GM12878 (cell line): ENCODE data around the gene MSH5. TPM values are rescaled to one million over a fixed set of nuclear protein-coding genes. Genes with fewer than 3 reads are reported as not detected.

Source experiments
- ATAC-seq: fragments of 200-7000 bp; cut with Tn5 transposase; 3 replicates; pipeline ENCODE4 v1.9.1; 2020; ENCODE audit warnings: mild to moderate bottlenecking, moderate library complexity
- BruUV-seq: library from RNA; stranded (reverse); fragments of 400-500 nt; replicated peaks from 2 replicates; lab custom pipeline; 2021; lab: Mats Ljungman, UMichigan
- CTCF ChIA-PET: fragments of 300-600 bp; sonication (Branson Sonifier 250); formaldehyde crosslinking; extraction: SDS; loops from one replicate; lab custom pipeline; 2021; ENCODE audit warnings: inconsistent platforms; lab: Yijun Ruan, JAX
- POLR2A ChIA-PET: fragments of 350-600 bp; formaldehyde crosslinking; extraction: SDS; loops from one replicate; lab custom pipeline; 2021; ENCODE audit warnings: inconsistent platforms; lab: Charles Lee
- RAD21 ChIA-PET: fragments of 300-600 bp; sonication (Branson Sonifier 250); formaldehyde crosslinking; loops from one replicate; lab custom pipeline; 2023; ENCODE audit warnings: antibody characterized with exemption; ENCODE audit not compliant: unreplicated experiment; lab: Charles Lee
- SMC1A ChIA-PET: fragments of 300-600 bp; sonication (Branson Sonifier 250); formaldehyde crosslinking; loops from one replicate; lab custom pipeline; 2023; ENCODE audit not compliant: unreplicated experiment, uncharacterized antibody; lab: Charles Lee
- DNase-seq: peaks from one replicate; pipeline ENCODE4 v3.0.0-alpha.2; 2011; ENCODE audit warnings: low read depth, low spot score
- FAIRE-seq: peaks from 3 replicates; lab custom pipeline; 2011; peaks lifted over from hg19 to GRCh38; lab: Jason Lieb, UNC
- H2AFZ ChIP-seq: 2 replicates; pipeline ENCODE4 v1.6.0; 2011; ENCODE audit warnings: low read depth, low read length, control low read depth; ENCODE audit not compliant: control insufficient read depth
- H3K27ac ChIP-seq: 2 replicates; pipeline ENCODE4 v1.5.1; 2011; ENCODE audit warnings: control low read depth; ENCODE audit not compliant: control insufficient read depth, insufficient read depth
- H3K27me3 ChIP-seq, 2 experiments: replicated peaks in 1 of 2; 2 replicates each; pipeline versions ENCODE4 v1.6.0 to v1.6.1; 2011; ENCODE audit warnings: low read length in 1 of 2; ENCODE audit not compliant: control insufficient read depth in 2 of 2, insufficient read depth in 2 of 2
- H3K36me3 ChIP-seq, 2 experiments: 2 replicates each; pipeline ENCODE4 v1.5.1; 2011; ENCODE audit warnings: low read length in 1 of 2; ENCODE audit not compliant: control insufficient read depth in 2 of 2, insufficient read depth in 2 of 2
- H3K4me1 ChIP-seq: 2 replicates; pipeline ENCODE4 v1.6.1; 2011; ENCODE audit warnings: mild to moderate bottlenecking, low read length, moderate library complexity, mixed read lengths; ENCODE audit not compliant: control insufficient read depth, insufficient read depth
- H3K4me2 ChIP-seq: 2 replicates; pipeline ENCODE4 v1.6.0; 2011; ENCODE audit warnings: control low read depth; ENCODE audit not compliant: control insufficient read depth, insufficient read depth
- H3K4me3 ChIP-seq: fragments of 200-600 bp; sonication (generic); 2 replicates; pipeline ENCODE4 v1.5.1; 2016
- H3K79me2 ChIP-seq: 2 replicates; pipeline ENCODE4 v1.6.0; 2011; ENCODE audit warnings: low read length; ENCODE audit not compliant: control insufficient read depth, insufficient read depth
- H3K9ac ChIP-seq: 2 replicates; pipeline ENCODE4 v1.8.0; 2011; ENCODE audit warnings: low read length, control low read depth, mixed read lengths; ENCODE audit not compliant: control insufficient read depth, insufficient read depth
- H3K9me3 ChIP-seq: replicated peaks from 3 replicates; pipeline ENCODE4 v1.5.1; 2011; ENCODE audit warnings: mild to moderate bottlenecking, low read length; ENCODE audit not compliant: control insufficient read depth, insufficient read depth
- H4K20me1 ChIP-seq: 2 replicates; pipeline ENCODE4 v1.6.0; 2011; ENCODE audit not compliant: control insufficient read depth, insufficient read depth
- ATF7 ChIP-seq: fragments of 450-650 bp; IDR thresholded peaks from 2 replicates; pipeline ENCODE4 v1.6.1; 2016; ENCODE audit warnings: low read depth, mild to moderate bottlenecking
- BHLHE40 ChIP-seq, 2 experiments: fragments of 450-650 bp in 1 of 2; IDR thresholded peaks; 2 replicates each; pipeline ENCODE4 v1.6.1; 2011 to 2017; ENCODE audit warnings: low read depth in 2 of 2, borderline replicate concordance in 1 of 2, improper control_type of control experiment in 1 of 2, low read length in 1 of 2, mild to moderate bottlenecking in 1 of 2
- DPF2 ChIP-seq: fragments of 450-650 bp; IDR thresholded peaks from 2 replicates; pipeline ENCODE4 v1.6.1; 2017; ENCODE audit warnings: mild to moderate bottlenecking
- EED ChIP-seq: sonication (generic); IDR thresholded peaks from 2 replicates; pipeline ENCODE4 v1.6.1; 2016; ENCODE audit warnings: antibody characterized with exemption, low read depth
- KDM1A ChIP-seq: fragments of 200-600 bp; sonication (generic); IDR thresholded peaks from 2 replicates; pipeline ENCODE4 v1.6.1; 2016; ENCODE audit warnings: borderline replicate concordance
- PML ChIP-seq: IDR thresholded peaks from 2 replicates; pipeline ENCODE4 v1.6.1; 2012; ENCODE audit warnings: low read length, inconsistent platforms
- RAD51 ChIP-seq: fragments of 450-650 bp; IDR thresholded peaks from 2 replicates; pipeline ENCODE4 v1.6.1; 2016; ENCODE audit warnings: moderate library complexity, mild to moderate bottlenecking, inconsistent platforms
- RELB ChIP-seq: fragments of 450-650 bp; IDR thresholded peaks from 2 replicates; pipeline ENCODE4 v1.6.1; 2017; ENCODE audit warnings: low read depth, mild to moderate bottlenecking, moderate library complexity
- SIN3A ChIP-seq: IDR thresholded peaks from 2 replicates; pipeline ENCODE4 v1.6.1; 2012; ENCODE audit warnings: low read depth, low read length, improper control_type of control experiment
- WGBS: methylation state at CpG from one replicate; pipeline ENCODE4 v1.1.6; 2016; ENCODE audit warnings: low lambda C conversion rate; ENCODE audit not compliant: insufficient replicate concordance, insufficient coverage; ENCODE audit errors: missing lambda C conversion rate; 5-methylcytosine and 5-hydroxymethylcytosine counted together
- in situ Hi-C: fragments of 300-500 bp; cut with MboI; formaldehyde crosslinking; loops from 9 replicates; pipeline ENCODE4 v1.14.3; 2018; ENCODE audit warnings: mixed read lengths
- intact Hi-C: fragments of 100-400 bp; cut with micrococcal nuclease; formaldehyde crosslinking; loops from one replicate; pipeline ENCODE4 v1.14.2; 2022; ENCODE audit not compliant: unreplicated experiment
- polyA plus RNA-seq, 11 experiments: library from polyadenylated mRNA; depleted of rRNA in 4 of 11; unstranded in 6 of 11; stranded (reverse) in 5 of 11; fragments of >200 nt; fragmentation: Nextera tagmentation in 4 of 11; fragmentation: Illumina TruSeq in 1 of 11; extraction: Ambion mirVana in 4 of 11; extraction: Trizol in 1 of 11; gene quantifications; 1 replicate in 1 of 11; 2 replicates in 10 of 11; pipeline versions ENCODE4 v1.2.1 to v1.2.3, GENCODE V29; 2011 to 2016; ENCODE audit warnings: inconsistent platforms in 2 of 11, missing spikeins in 2 of 11, low read depth in 1 of 11
- total RNA-seq, 4 experiments: library from RNA; depleted of rRNA in 3 of 4; stranded (reverse); fragments of >200 nt in 3 of 4; fragmentation: Illumina TruSeq in 1 of 4; extraction: Trizol in 1 of 4; gene quantifications; 2 replicates each; pipeline versions ENCODE4 v1.2.1 to v1.2.3, GENCODE V29; 2013 to 2021

MSH5 gene
- total and polyA plus RNA-seq, 10 of the 15 experiments (the other 5 are each of a cell fraction or from before 2014, with no cell fraction given): 9.1 to 52.7 (median 30.0) TPM

GRCh38 chr6:31794294-31794865 lies 54.6 kb downstream of the MSH5 start:
- no peak for FAIRE-seq
- under 1% methylated on average over 7 of the region's 7 CpGs for WGBS
- H3K27ac ChIP-seq: peak overlapping the region; percentile 95; the same call in 1 of the 2 replicates
- ATAC-seq: peak; percentile 21; the same call in 2 of the 3 replicates
- ChIA-PET CTCF (interaction anchor here (0.6 to 3.7 kb wide), 6 partner anchors 11 to 65 kb away, joined by 3 to 26 read pairs (median 4); partner anchors contain the start of genes LSM2 and VWA7), SMC1A (interaction anchor here (0.6 to 2.2 kb wide), 8 partner anchors 12 to 70 kb away, joined by 3 to 10 read pairs (median 4); partner anchors contain the start of genes LSM2 and NEU1), POLR2A (interaction anchor here (0.9 to 3.5 kb wide), 7 partner anchors 13 to 68 kb away, joined by 3 to 32 read pairs (median 6); partner anchors contain the start of genes HSPA1B, LSM2, MSH5 and NEU1), RAD21 (interaction anchor here (1.0 to 2.6 kb wide), 9 partner anchors 12 to 69 kb away, joined by 3 to 19 read pairs (median 3); partner anchors contain the start of genes HSPA1A, HSPA1B, HSPA1L and LSM2)
- peak overlapping the region; percentile 81 for H3K4me3 ChIP-seq
- DNase-seq: no peak
- H3K9me3 ChIP-seq: no peaks in the 10 kb centered on the region
- peaks cover 7 to 11% of the 10 kb centered on the region in 2 experiments; a peak in 3 of 4 replicates for H3K36me3 ChIP-seq
- peak overlapping the region; percentile 47 for H3K4me2 ChIP-seq
- no peaks in the 10 kb centered on the region for H3K27me3 ChIP-seq
- peak overlapping the region; percentile 81 for H3K9ac ChIP-seq
- H3K79me2 ChIP-seq: peaks cover 21% of the 10 kb centered on the region
- intact Hi-C loops (no loop called here), in situ Hi-C loops (no loop called here)
- H4K20me1 ChIP-seq: no peaks in the 10 kb centered on the region
- no peak overlapping the region for H2AFZ ChIP-seq
- TF ChIP-seq PML (peak; percentile 1; the same call in 1 of the 2 replicates), EED (no peak), RELB (no peak), BHLHE40 (IDR thresholded peaks at IDR 0.05; ENCODE audit: borderline replicate concordance in 1 of 2, low read depth in 2 of 2, low read length in 1 of 2) (peak in 1 of 2 experiments; percentile 31; a peak in 1 of 4 replicates), ATF7 (0 out of 2 replicates have a peak, but pooled peaks have one; percentile 26), RAD51 (no peak), KDM1A (no peak), SIN3A (peak; percentile 40; the same call in 1 of the 2 replicates), DPF2 (no peak)
- H3K4me1 ChIP-seq: peaks cover 11% of the 10 kb centered on the region
- TSS peak; percentile 68 for BruUV-seq
